Left renal pelvis (tissue), 4 donors: ENCODE measurements around the gene IPP. TPM values are rescaled to one million over a fixed set of nuclear protein-coding genes. Genes with fewer than 3 reads are reported as not detected.
"Not testable (repeated sequence)": the region's sequence is repeated elsewhere in the genome, so short reads cannot be mapped to it uniquely, and the experiment has no call there.

Source experiments
- DNase-seq, 4 donors: peaks; one replicate each; pipeline ENCODE4 v3.0.0-alpha.2; 2013; ENCODE audit warnings: low read depth in 4 of 4, low spot score in 3 of 4
- polyA plus RNA-seq, 4 donors: library from polyadenylated mRNA; unstranded; fragments of 120-200 nt; gene quantifications; one replicate each; pipeline ENCODE4 v1.2.1, GENCODE V29; 2013; ENCODE audit not compliant: insufficient read length in 4 of 4

IPP gene
- polyA plus RNA-seq, 4 donors: 27.4 to 32.0 (median 31.3) TPM

GRCh38 chr1:45686015-45686287, 64.5 kb downstream of the IPP start:
- DNase-seq: peak; percentile 49 to 61 (median 57)

GRCh38 chr1:45685308-45686014, 65.0 kb downstream of the IPP start:
- DNase-seq: peak in 3 of 4 donors; percentile 6 to 21 (median 14)

- no peak for DNase-seq
These were observed 66.1 kb downstream of the IPP start for GRCh38 chr1:45684402-45684801.

- DNase-seq: no peak
These were observed 67.5 kb downstream of the IPP start for GRCh38 chr1:45682942-45683341.

- no peak for DNase-seq
These were observed 71.3 kb downstream of the IPP start for GRCh38 chr1:45679123-45679522.

- DNase-seq: no peak
These were observed 72.0 kb downstream of the IPP start for GRCh38 chr1:45678489-45678888.

- no peak for DNase-seq
These were observed 72.7 kb downstream of the IPP start for GRCh38 chr1:45677751-45678245.

- not testable (repeated sequence) for DNase-seq
These were observed 73.9 kb downstream of the IPP start for GRCh38 chr1:45676553-45676952.

- no peak for DNase-seq
These were observed 76.0 kb downstream of the IPP start for GRCh38 chr1:45674478-45674877.

- DNase-seq: no peak
These were observed 76.5 kb downstream of the IPP start for GRCh38 chr1:45673956-45674355.

- DNase-seq: no peak
These were observed 80.4 kb downstream of the IPP start for GRCh38 chr1:45669859-45670655.

GRCh38 chr1:45669379-45669778, 81.1 kb downstream of the IPP start:
- DNase-seq: no peak

GRCh38 chr1:45668526-45668925, 81.9 kb downstream of the IPP start:
- DNase-seq: no peak

GRCh38 chr1:45667321-45668111, 82.9 kb downstream of the IPP start:
- DNase-seq: no peak

- no peak for DNase-seq
These were observed 83.6 kb downstream of the IPP start for GRCh38 chr1:45666836-45667235.

GRCh38 chr1:45660336-45660735, 90.1 kb downstream of the IPP start:
- DNase-seq: no peak

GRCh38 chr1:45659222-45659621, 91.2 kb downstream of the IPP start:
- DNase-seq: no peak

GRCh38 chr1:45658171-45658570, 92.3 kb downstream of the IPP start:
- DNase-seq: no peak

GRCh38 chr1:45656573-45657226, 93.8 kb downstream of the IPP start:
- DNase-seq: no peak

- DNase-seq: no peak
These were observed 95.7 kb downstream of the IPP start for GRCh38 chr1:45654540-45655280.
